SK-N-MC (cell line): Measurements from ENCODE around the gene INSC.

Experiments used
- DNase-seq: peaks from one replicate; pipeline ENCODE4 v3.0.0-alpha.2; 2011; ENCODE audit warnings: low read depth, low spot score
- H3K27ac ChIP-seq: fragments of 200-600 bp; sonication (generic); 2 replicates; pipeline ENCODE4 v1.5.1; 2016; ENCODE audit warnings: mixed run types
- H3K36me3 ChIP-seq: fragments of 200-600 bp; sonication (generic); 2 replicates; pipeline ENCODE4 v1.6.1; 2017; ENCODE audit warnings: antibody characterized with exemption, low read length, mixed read lengths; ENCODE audit not compliant: insufficient read depth
- H3K4me3 ChIP-seq: fragments of 200-600 bp; sonication (generic); 2 replicates; pipeline ENCODE4 v1.5.1; 2016
- H3K9ac ChIP-seq: fragments of 200-600 bp; sonication (generic); 2 replicates; pipeline ENCODE4 v1.8.0; 2017; ENCODE audit warnings: mixed run types, mixed read lengths; ENCODE audit not compliant: insufficient read length
- H3K9me3 ChIP-seq: fragments of 200-600 bp; sonication (generic); 2 replicates; pipeline ENCODE4 v1.6.1; 2017; ENCODE audit warnings: low read depth, mild to moderate bottlenecking, antibody characterized with exemption, low read length, moderate library complexity, mixed read lengths
- EZH2 ChIP-seq: fragments of 200-600 bp; sonication (generic); IDR thresholded peaks from one replicate; pipeline ENCODE4 v1.6.1; 2017; ENCODE audit warnings: antibody characterized with exemption
- FOXP2 ChIP-seq: optimal IDR thresholded peaks from 2 replicates; pipeline ENCODE3; 2011; ENCODE audit warnings: mild to moderate bottlenecking, moderate library complexity; ENCODE audit not compliant: insufficient read depth; ENCODE audit errors: extremely low read length, control extremely low read depth
- POLR2AphosphoS5 ChIP-seq: IDR thresholded peaks from 2 replicates; pipeline ENCODE4 v1.6.1; 2012; ENCODE audit warnings: mild to moderate bottlenecking, low read depth, low read length, borderline replicate concordance

INSC gene

GRCh38 chr11:15163136-15163535 lies 48.4 kb downstream of the INSC start:
- Histone ChIP-seq H3K4me3 (no peak overlapping the region), H3K36me3 (no peaks in the 10 kb centered on the region), H3K9ac (no peak overlapping the region), H3K9me3 (no peaks in the 10 kb centered on the region), H3K27ac (no peak overlapping the region)
- TF ChIP-seq POLR2AphosphoS5 (no peak), FOXP2 (no peak), EZH2 (no peak)
- no peak for DNase-seq

GRCh38 chr11:15166204-15166603 lies 51.5 kb downstream of the INSC start:
- no peak overlapping the region for H3K4me3 ChIP-seq
- H3K9me3 ChIP-seq: no peaks in the 10 kb centered on the region
- no peak overlapping the region for H3K9ac ChIP-seq
- H3K27ac ChIP-seq: no peak overlapping the region
- H3K36me3 ChIP-seq: no peaks in the 10 kb centered on the region
- no peak for DNase-seq
- TF ChIP-seq POLR2AphosphoS5 (no peak), EZH2 (no peak), FOXP2 (no peak)

GRCh38 chr11:15169815-15170551 lies 55.3 kb downstream of the INSC start:
- H3K27ac ChIP-seq: no peak overlapping the region
- TF ChIP-seq FOXP2 (no peak), POLR2AphosphoS5 (no peak), EZH2 (no peak)
- H3K9me3 ChIP-seq: no peaks in the 10 kb centered on the region
- no peak for DNase-seq
- H3K4me3 ChIP-seq: no peak overlapping the region
- no peaks in the 10 kb centered on the region for H3K36me3 ChIP-seq
- no peak overlapping the region for H3K9ac ChIP-seq

- Histone ChIP-seq H3K9ac (no peak overlapping the region), H3K4me3 (no peak overlapping the region), H3K9me3 (no peaks in the 10 kb centered on the region), H3K36me3 (no peaks in the 10 kb centered on the region), H3K27ac (no peak overlapping the region)
- TF ChIP-seq EZH2: no peak
- TF ChIP-seq POLR2AphosphoS5: no peak
- no peak for TF ChIP-seq FOXP2
- no peak for DNase-seq
Measured at GRCh38 chr11:15170698-15171097, 56.0 kb downstream of the INSC start.

- Histone ChIP-seq H3K4me3 (no peak overlapping the region), H3K9ac (no peak overlapping the region), H3K9me3 (no peaks in the 10 kb centered on the region), H3K36me3 (no peaks in the 10 kb centered on the region), H3K27ac (no peak overlapping the region)
- no peak for DNase-seq
- TF ChIP-seq POLR2AphosphoS5 (no peak), FOXP2 (no peak), EZH2 (no peak)
Measured at GRCh38 chr11:15171956-15172355, 57.2 kb downstream of the INSC start.

- DNase-seq: no peak
- no peak for TF ChIP-seq EZH2
- no peak for TF ChIP-seq FOXP2
- no peak for TF ChIP-seq POLR2AphosphoS5
- no peaks in the 10 kb centered on the region for H3K9me3 ChIP-seq
- H3K36me3 ChIP-seq: no peaks in the 10 kb centered on the region
- H3K9ac ChIP-seq: no peak overlapping the region
- H3K27ac ChIP-seq: no peak overlapping the region
- no peak overlapping the region for H3K4me3 ChIP-seq
Measured at GRCh38 chr11:15175831-15176230, 61.1 kb downstream of the INSC start.

GRCh38 chr11:15176646-15177163 lies 62.0 kb downstream of the INSC start:
- H3K9ac ChIP-seq: no peak overlapping the region
- no peaks in the 10 kb centered on the region for H3K36me3 ChIP-seq
- peak overlapping the region; percentile 37; the same call in 1 of the 2 replicates for H3K27ac ChIP-seq
- H3K4me3 ChIP-seq: no peak overlapping the region
- TF ChIP-seq POLR2AphosphoS5 (no peak), FOXP2 (no peak), EZH2 (no peak)
- no peak for DNase-seq
- H3K9me3 ChIP-seq: no peaks in the 10 kb centered on the region

GRCh38 chr11:15177491-15177890 lies 62.8 kb downstream of the INSC start:
- Histone ChIP-seq H3K27ac (0 out of 2 replicates have a peak overlapping the region, but pooled peaks have one; percentile 37), H3K9me3 (no peaks in the 10 kb centered on the region)

More at GRCh38 chr11:15177491-15177890, 62.8 kb downstream of the INSC start:
- no peak overlapping the region for H3K4me3 ChIP-seq
- no peak for DNase-seq
- no peaks in the 10 kb centered on the region for H3K36me3 ChIP-seq
- TF ChIP-seq POLR2AphosphoS5 (no peak), EZH2 (no peak), FOXP2 (no peak)
- no peak overlapping the region for H3K9ac ChIP-seq
